ENCODE measurements around the gene ARFGAP1.
A peak's percentile ranks its signal among the peaks of the same experiment; 100 is the strongest.

Gene ARFGAP1

DNA sequence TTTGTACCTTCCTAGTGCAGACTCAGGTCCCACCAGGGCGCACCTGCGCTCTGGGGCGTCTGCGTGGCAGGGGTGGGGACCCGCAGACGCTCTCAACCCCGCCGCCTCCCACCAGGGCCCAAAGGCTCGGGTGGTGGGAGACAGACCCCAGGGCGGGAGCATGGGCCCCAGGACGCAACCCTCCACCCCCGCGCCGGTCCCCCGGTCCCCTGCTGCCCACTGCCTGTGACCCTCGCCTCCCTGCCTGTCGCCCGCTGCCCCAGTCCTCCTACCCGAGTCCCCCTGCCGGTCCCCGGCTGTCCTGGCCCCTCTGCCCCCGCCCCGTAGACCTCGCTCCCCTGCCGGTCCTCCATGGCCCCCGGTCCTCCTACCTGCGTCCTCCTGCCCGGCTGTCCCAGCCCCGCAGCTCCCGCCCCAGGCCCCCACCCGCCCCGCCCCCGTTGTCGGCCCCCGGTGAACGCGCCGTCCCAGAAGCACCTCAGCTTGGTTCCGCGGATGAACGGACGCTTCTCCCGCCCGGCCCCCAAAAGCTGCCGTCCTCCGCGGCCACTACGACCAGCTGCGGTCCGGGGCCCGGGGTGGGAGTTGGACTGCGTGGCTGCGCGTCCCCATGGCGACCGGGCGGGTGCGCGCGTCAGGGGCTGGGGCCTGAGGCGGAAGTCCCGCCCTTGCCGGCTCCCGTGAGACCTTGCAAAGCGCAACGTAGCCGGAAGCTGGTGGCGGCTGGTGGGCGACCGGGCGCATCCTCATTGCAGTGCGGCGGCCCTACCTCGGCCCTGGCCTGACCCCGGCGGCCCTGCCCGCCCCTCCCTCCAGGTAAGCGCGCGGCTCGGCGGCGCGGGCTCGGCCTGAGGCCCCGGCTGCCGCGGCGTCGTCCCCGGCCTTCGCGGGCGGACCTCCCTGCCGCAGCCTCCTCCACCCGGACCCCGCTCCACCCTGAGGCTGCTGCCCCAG is at the start of gene ARFGAP1:
Gene ARFGAP1 (plus strand): TSS at position 709 of the 954 bp plus-strand sequence. CDS start 2,768 bp downstream, outside the sequence.
- H3K27ac Mint-ChIP-seq, result peak within 1 kb of the TSS; percentile 94
- DNase-seq, result peak; percentile 97
- TF ChIP-seq, protein P1, sequence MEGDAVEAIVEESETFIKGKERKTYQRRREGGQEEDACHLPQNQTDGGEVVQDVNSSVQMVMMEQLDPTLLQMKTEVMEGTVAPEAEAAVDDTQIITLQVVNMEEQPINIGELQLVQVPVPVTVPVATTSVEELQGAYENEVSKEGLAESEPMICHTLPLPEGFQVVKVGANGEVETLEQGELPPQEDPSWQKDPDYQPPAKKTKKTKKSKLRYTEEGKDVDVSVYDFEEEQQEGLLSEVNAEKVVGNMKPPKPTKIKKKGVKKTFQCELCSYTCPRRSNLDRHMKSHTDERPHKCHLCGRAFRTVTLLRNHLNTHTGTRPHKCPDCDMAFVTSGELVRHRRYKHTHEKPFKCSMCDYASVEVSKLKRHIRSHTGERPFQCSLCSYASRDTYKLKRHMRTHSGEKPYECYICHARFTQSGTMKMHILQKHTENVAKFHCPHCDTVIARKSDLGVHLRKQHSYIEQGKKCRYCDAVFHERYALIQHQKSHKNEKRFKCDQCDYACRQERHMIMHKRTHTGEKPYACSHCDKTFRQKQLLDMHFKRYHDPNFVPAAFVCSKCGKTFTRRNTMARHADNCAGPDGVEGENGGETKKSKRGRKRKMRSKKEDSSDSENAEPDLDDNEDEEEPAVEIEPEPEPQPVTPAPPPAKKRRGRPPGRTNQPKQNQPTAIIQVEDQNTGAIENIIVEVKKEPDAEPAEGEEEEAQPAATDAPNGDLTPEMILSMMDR (IDR thresholded peaks at IDR 0.05), result no peak
- peaks cover 63% of the 10 kb centered on the region for H3K4me1 Mint-ChIP-seq
- no peaks in the 10 kb centered on the region for H3K27me3 Mint-ChIP-seq (ENCODE audit: low read depth, poor library complexity)
- peaks cover 10% of the 10 kb centered on the region for H3K36me3 Mint-ChIP-seq (ENCODE audit: low read depth)
- peak within 1 kb of the TSS; percentile 91 for H3K4me3 Mint-ChIP-seq
- H3K9me3 Mint-ChIP-seq, result no peaks in the 10 kb centered on the region

DNA sequence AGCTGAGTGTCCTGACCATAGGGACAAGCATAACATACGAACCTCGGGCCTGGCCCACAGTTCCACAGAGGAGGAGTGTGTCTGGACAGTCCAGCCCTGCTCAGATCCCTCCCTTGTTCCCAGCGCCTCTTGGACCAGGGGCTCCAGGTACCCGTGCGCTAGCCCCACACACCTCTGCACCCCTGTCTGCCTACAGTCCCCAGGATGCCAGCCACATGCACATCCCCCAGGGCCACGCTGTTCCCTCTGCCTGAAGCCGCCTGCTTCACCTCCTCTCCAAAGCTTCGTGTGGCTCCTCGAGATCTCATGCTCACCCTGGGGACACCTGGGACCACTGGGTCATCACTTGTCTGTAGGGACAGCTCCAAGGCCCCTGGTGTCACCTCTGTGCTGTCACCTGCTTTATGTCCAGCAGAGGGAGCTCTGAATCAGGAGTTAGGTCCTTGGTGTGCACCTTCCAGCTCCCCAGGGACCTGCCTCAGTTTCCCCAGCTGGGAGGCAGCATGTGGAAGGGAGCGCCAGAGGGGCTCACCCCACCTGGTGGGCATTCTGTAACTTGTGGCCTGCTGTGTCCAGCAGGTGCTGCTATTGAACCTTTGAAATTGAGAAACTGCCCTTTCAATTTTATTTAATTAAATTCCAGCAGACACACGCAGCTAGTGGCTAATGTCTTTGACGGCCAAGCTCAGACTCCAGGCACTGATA is 49.3 kb upstream of the ARFGAP1 start:
- Mint-ChIP-seq H3K4me1 (peaks cover 21% of the 10 kb centered on the region), H3K36me3 (ENCODE audit: low read depth) (no peaks in the 10 kb centered on the region), H3K9me3 (no peaks in the 10 kb centered on the region), H3K27me3 (ENCODE audit: low read depth, poor library complexity) (peaks cover 47% of the 10 kb centered on the region), H3K4me3 (no peak overlapping the region), H3K27ac (no peak overlapping the region)
- TF ChIP-seq, protein P1 (IDR thresholded peaks at IDR 0.05), result peak; percentile 76
- peak; percentile 65 for DNase-seq

DNA sequence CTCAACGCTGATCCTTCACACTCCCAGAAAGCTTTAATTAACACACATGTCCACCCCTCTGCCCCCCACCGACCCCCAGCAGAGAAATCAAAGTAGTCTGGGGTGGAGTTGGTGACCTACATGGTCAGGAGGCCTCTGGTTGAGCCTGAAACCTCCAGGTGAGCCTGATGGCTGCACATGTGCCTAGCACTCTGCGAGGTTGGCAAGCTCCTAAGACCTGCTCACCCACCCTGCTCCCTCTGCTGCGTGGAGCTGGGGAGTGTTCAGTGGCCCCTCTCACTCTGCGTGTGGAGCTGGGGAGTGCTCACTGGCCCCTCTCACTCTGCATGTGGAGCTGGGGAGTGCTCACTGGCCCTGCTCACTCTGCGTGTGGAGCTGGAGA is 48.8 kb upstream of the ARFGAP1 start:
- Mint-ChIP-seq H3K4me3 (no peak overlapping the region), H3K9me3 (no peaks in the 10 kb centered on the region), H3K36me3 (ENCODE audit: low read depth) (no peaks in the 10 kb centered on the region), H3K4me1 (peaks cover 25% of the 10 kb centered on the region), H3K27ac (no peak overlapping the region), H3K27me3 (ENCODE audit: low read depth, poor library complexity) (peaks cover 47% of the 10 kb centered on the region)
- TF ChIP-seq, protein P1 (IDR thresholded peaks at IDR 0.05), result no peak
- no peak for DNase-seq

DNA sequence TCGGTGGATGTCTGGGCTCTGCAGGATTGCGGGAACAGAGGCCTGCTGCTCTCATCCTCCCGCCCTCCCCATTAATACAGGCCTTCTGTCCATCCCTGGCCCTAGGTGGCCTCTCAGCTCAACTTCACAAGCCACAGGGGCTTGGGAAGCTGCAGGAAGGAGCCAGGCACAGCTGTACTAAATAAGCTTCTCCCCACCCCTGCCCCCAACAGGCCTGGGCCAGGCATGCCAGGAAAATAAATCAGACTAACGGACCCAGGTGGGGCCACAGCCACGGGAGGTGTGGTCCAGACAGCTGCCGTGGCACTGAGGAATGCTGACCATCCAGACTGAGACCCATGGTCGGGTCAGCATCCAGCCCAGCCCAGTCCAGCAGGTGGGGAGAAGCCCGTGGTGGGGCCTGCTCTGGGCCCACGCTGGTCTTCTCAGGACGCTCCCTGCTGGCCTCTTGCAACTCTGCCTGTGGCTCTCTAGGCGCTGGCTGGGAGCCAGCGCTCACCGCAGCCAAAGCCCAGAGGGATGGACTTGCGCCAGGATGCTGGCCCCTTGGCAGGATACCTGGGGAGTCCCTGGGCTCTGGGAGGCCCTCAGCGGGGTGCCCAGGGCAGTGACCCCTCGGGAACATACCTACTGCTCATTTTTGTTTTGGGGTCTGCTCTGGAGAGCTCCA is 48.1 kb upstream of the ARFGAP1 start:
- no peaks in the 10 kb centered on the region for H3K36me3 Mint-ChIP-seq (ENCODE audit: low read depth)
- no peak overlapping the region for H3K27ac Mint-ChIP-seq
- peaks cover 48% of the 10 kb centered on the region for H3K27me3 Mint-ChIP-seq (ENCODE audit: low read depth, poor library complexity)
- H3K4me3 Mint-ChIP-seq, result no peak overlapping the region
- peaks cover 32% of the 10 kb centered on the region for H3K4me1 Mint-ChIP-seq
- H3K9me3 Mint-ChIP-seq, result no peaks in the 10 kb centered on the region
- TF ChIP-seq, protein P1 (IDR thresholded peaks at IDR 0.05), result no peak
- DNase-seq, result no peak

DNA sequence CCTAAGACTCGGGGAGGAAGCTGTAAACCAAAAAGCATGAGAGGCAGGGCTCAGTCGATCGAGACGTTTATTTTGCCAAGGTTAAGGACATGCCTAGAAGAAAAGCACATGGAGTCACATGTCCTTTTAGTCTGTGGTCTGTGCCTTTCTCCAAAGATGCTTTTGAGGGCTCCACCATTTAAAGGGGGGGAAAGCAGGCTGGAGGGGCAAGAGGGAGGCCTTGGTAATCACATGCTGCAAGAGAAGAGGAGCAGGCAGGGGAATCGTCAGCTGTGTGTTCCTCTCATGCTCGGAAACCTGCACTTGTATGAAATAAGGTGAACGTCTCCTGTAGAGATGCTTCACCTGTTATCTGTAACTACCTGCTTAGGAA is 47.5 kb upstream of the ARFGAP1 start:
- DNase-seq, result no peak
- peaks cover 37% of the 10 kb centered on the region for H3K4me1 Mint-ChIP-seq
- H3K27me3 Mint-ChIP-seq (ENCODE audit: low read depth, poor library complexity), result peaks cover 43% of the 10 kb centered on the region
- no peak overlapping the region for H3K4me3 Mint-ChIP-seq
- no peaks in the 10 kb centered on the region for H3K9me3 Mint-ChIP-seq
- H3K36me3 Mint-ChIP-seq (ENCODE audit: low read depth), result no peaks in the 10 kb centered on the region
- TF ChIP-seq, protein P1 (IDR thresholded peaks at IDR 0.05), result no peak
- H3K27ac Mint-ChIP-seq, result no peak overlapping the region
